Vagina (tissue), 2 donors: ENCODE measurements around the gene GRK5. TPM values are rescaled to one million over a fixed set of nuclear protein-coding genes. Genes with fewer than 3 reads are reported as not detected.

Experiments used
- DNase-seq, 2 donors: peaks; one replicate each; pipeline ENCODE4 v3.0.0-alpha.2; 2017; ENCODE audit errors: extremely low spot score in 2 of 2
- H3K27ac ChIP-seq: fragments of 200-600 bp; sonication (generic); one replicate; pipeline ENCODE4 v1.5.1; 2019
- H3K27me3 ChIP-seq: fragments of 200-600 bp; sonication (generic); one replicate; pipeline ENCODE4 v1.5.1; 2019
- H3K36me3 ChIP-seq, 2 donors: fragments of 200-600 bp; sonication (generic); one replicate each; pipeline ENCODE4 v1.5.1; 2017 to 2019
- H3K4me1 ChIP-seq: fragments of 200-600 bp; sonication (generic); one replicate; pipeline ENCODE4 v1.5.1; 2019
- H3K4me3 ChIP-seq, 2 donors: fragments of 200-600 bp; sonication (generic); 1 replicate in 1 of 2; 2 replicates in 1 of 2; pipeline ENCODE4 v1.5.1; 2016 to 2019
- H3K9me3 ChIP-seq: fragments of 200-600 bp; sonication (generic); one replicate; pipeline ENCODE4 v1.5.1; 2019
- POLR2A ChIP-seq, 2 donors: fragments of 450-650 bp; IDR thresholded peaks; one replicate each; pipeline ENCODE4 v1.6.1; 2017; ENCODE audit warnings: antibody characterized with exemption in 2 of 2, mild to moderate bottlenecking in 2 of 2, moderate library complexity in 2 of 2
- POLR2AphosphoS5 ChIP-seq, 2 donors: sonication (generic); formaldehyde crosslinking; IDR thresholded peaks; one replicate each; pipeline ENCODE4 v1.9.0; 2017; ENCODE audit warnings: antibody characterized with exemption in 2 of 2, mild to moderate bottlenecking in 2 of 2, low read depth in 1 of 2; ENCODE audit not compliant: insufficient read depth in 1 of 2
- intact Hi-C: fragments of 100-400 bp; cut with DNase I; formaldehyde crosslinking; loops from one replicate; pipeline ENCODE4 v1.15.1; 2023
- total RNA-seq: library from RNA; depleted of rRNA; stranded (reverse); fragments of >200 nt; gene quantifications from one replicate; pipeline ENCODE4 v1.2.3, GENCODE V29; 2016
- TF ChIP-seq, protein P1 (sequence below), 3 experiments: fragments of 450-650 bp in 2 of 3; fragments of 200-600 bp in 1 of 3; sonication (generic) in 1 of 3; IDR thresholded peaks; one replicate each; pipeline ENCODE4 v1.5.1; 2017 to 2019; ENCODE audit warnings: antibody characterized with exemption in 3 of 3, mild to moderate bottlenecking in 2 of 3, moderate library complexity in 2 of 3

The GRK5 gene
- total RNA-seq, 1 donor from 2014 or later: 16.5 TPM

DNA sequence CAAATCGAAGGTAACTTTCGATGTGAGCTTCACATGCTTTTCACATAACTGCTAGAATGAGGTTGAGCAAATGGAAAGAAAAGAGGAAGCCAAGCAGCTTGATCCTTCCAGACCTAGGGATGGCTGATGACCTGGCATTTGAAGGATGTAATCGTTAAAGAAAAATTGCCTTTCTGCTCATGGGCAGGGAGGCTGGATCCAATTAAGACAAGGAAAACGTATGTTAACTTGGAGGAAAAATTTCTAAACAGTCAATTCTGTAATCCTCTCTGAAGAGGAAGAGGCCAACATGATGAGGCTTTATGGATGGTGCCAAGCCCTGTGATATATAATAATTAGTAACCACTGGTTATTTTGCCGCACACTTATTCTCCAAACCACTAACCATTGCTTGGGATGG, 12.5 kb downstream of the GRK5 start:
- DNase-seq: no peak
- H3K4me3 ChIP-seq: no peak overlapping the region
- peaks cover 73% of the 10 kb centered on the region for H3K4me1 ChIP-seq
- intact Hi-C loops: no loop called here
- peak overlapping the region; percentile 68 for H3K27ac ChIP-seq
- TF ChIP-seq, protein P1, sequence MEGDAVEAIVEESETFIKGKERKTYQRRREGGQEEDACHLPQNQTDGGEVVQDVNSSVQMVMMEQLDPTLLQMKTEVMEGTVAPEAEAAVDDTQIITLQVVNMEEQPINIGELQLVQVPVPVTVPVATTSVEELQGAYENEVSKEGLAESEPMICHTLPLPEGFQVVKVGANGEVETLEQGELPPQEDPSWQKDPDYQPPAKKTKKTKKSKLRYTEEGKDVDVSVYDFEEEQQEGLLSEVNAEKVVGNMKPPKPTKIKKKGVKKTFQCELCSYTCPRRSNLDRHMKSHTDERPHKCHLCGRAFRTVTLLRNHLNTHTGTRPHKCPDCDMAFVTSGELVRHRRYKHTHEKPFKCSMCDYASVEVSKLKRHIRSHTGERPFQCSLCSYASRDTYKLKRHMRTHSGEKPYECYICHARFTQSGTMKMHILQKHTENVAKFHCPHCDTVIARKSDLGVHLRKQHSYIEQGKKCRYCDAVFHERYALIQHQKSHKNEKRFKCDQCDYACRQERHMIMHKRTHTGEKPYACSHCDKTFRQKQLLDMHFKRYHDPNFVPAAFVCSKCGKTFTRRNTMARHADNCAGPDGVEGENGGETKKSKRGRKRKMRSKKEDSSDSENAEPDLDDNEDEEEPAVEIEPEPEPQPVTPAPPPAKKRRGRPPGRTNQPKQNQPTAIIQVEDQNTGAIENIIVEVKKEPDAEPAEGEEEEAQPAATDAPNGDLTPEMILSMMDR (IDR thresholded peaks at IDR 0.05): no peak
- TF ChIP-seq POLR2AphosphoS5 (IDR thresholded peaks at IDR 0.05; ENCODE audit: insufficient read depth in 1 of 2, low read depth in 1 of 2) (no peak), POLR2A (IDR thresholded peaks at IDR 0.05) (no peak)
- no peaks in the 10 kb centered on the region for H3K27me3 ChIP-seq
- H3K9me3 ChIP-seq: no peaks in the 10 kb centered on the region
- no peaks in the 10 kb centered on the region for H3K36me3 ChIP-seq

DNA sequence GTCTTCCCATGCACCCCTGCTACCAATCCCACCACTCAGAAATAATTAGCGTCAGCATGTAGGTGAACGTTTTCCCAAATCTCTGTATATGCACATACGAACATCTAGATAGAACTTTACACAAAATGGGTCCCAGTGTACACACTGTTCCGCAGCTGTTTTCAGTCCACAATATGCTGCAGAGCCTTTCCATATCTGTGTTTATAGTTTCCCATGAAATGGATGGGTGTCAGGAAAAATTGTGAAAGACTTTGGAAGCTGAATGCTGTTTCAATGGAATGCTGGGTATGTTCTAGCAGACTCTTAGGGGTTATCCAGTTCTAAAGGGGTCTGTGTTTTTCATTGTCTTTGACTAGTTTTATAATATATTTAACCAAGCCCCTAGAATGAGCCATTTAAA, 13.8 kb downstream of the GRK5 start:
- intact Hi-C loops: no loop called here
- DNase-seq: no peak
- Histone ChIP-seq H3K9me3 (no peaks in the 10 kb centered on the region), H3K27me3 (no peaks in the 10 kb centered on the region), H3K36me3 (no peaks in the 10 kb centered on the region), H3K4me1 (peaks cover 68% of the 10 kb centered on the region), H3K27ac (peak overlapping the region; percentile 68), H3K4me3 (no peak overlapping the region)
- TF ChIP-seq POLR2AphosphoS5 (IDR thresholded peaks at IDR 0.05; ENCODE audit: insufficient read depth in 1 of 2, low read depth in 1 of 2): peak in 1 of 2 donors; percentile 30
- TF ChIP-seq, protein P1 (IDR thresholded peaks at IDR 0.05): no peak
- TF ChIP-seq POLR2A (IDR thresholded peaks at IDR 0.05): no peak

DNA sequence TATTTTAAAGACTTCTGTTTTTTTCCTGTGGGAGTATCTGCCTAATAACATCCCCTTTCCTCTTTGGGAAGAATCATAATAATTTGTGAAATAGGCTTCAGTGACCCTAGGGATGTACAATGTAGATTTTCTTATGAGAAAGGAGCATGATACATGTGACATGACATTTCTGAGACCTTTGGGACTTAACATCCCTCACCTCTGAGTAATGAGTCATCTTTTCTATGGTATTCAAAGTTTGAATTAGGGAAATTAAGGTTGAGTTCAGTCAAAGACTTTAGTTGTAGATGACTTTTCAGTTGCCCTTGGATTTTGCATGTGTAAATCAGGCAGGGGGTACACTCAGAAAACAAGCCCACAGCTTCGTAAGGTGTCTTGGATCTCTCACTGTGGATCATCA, 14.3 kb downstream of the GRK5 start:
- Histone ChIP-seq H3K4me3 (no peak overlapping the region), H3K36me3 (no peaks in the 10 kb centered on the region), H3K27ac (peak overlapping the region; percentile 68), H3K27me3 (no peaks in the 10 kb centered on the region), H3K4me1 (peaks cover 68% of the 10 kb centered on the region), H3K9me3 (no peaks in the 10 kb centered on the region)
- TF ChIP-seq, protein P1 (IDR thresholded peaks at IDR 0.05): no peak
- TF ChIP-seq POLR2AphosphoS5 (IDR thresholded peaks at IDR 0.05; ENCODE audit: insufficient read depth in 1 of 2, low read depth in 1 of 2): no peak
- no peak for TF ChIP-seq POLR2A (IDR thresholded peaks at IDR 0.05)
- DNase-seq: no peak
- intact Hi-C loops: no loop called here

DNA sequence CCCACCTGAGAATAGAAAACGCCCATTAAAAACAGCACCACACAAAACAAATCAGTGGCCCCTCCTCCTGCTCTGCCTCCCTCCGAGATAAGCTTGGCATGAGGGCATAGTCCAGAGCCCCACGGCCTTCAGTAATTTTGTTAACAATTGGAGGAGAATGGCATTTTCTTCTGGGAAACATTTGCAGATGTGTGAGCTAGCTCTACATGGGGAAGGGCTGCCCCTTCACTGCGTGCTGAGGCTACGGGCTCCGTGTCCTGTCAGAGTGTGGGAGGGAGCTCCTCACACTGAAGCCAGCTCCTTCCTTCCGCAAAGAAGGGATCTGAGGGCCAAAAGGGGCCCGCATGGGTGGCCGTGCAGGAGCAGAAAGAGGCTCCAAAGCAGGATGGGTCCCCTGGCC, 15.2 kb downstream of the GRK5 start:
- peak overlapping the region; percentile 68 for H3K27ac ChIP-seq
- no peak for TF ChIP-seq POLR2A (IDR thresholded peaks at IDR 0.05)
- TF ChIP-seq, protein P1 (IDR thresholded peaks at IDR 0.05): no peak
- H3K9me3 ChIP-seq: no peaks in the 10 kb centered on the region
- no peak overlapping the region for H3K4me3 ChIP-seq
- intact Hi-C loops: no loop called here
- no peaks in the 10 kb centered on the region for H3K36me3 ChIP-seq
- no peak for DNase-seq
- H3K27me3 ChIP-seq: no peaks in the 10 kb centered on the region
- H3K4me1 ChIP-seq: peaks cover 63% of the 10 kb centered on the region

DNA sequence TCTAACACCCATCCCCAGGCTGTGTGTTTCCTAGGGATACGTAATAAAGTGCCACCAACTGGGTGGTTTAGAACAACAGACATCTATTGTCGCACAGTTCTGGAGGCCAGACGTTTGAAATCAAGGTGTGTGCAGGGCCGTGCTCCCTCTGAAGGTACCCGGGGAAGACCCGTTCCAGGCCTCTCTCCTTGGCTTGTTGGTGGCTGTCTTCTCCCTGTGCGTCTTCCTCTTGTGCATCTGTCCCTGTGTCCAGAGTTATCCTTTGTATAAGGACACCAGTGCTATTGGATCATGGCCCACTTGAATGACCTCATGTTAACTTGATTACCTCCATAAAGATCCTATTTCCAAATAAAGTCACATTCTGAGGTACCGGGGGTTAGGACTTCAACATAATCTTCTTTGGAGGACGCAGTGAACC, 15.6 kb downstream of the GRK5 start:
- H3K9me3 ChIP-seq: no peaks in the 10 kb centered on the region
- no peak overlapping the region for H3K4me3 ChIP-seq
- H3K4me1 ChIP-seq: peaks cover 58% of the 10 kb centered on the region
- H3K27me3 ChIP-seq: no peaks in the 10 kb centered on the region
- TF ChIP-seq POLR2A (IDR thresholded peaks at IDR 0.05) (no peak), POLR2AphosphoS5 (IDR thresholded peaks at IDR 0.05; ENCODE audit: insufficient read depth in 1 of 2, low read depth in 1 of 2) (no peak)
- TF ChIP-seq, protein P1 (IDR thresholded peaks at IDR 0.05): no peak
- DNase-seq: no peak
- peak overlapping the region; percentile 68 for H3K27ac ChIP-seq
- intact Hi-C loops: no loop called here
- no peaks in the 10 kb centered on the region for H3K36me3 ChIP-seq
